ENCODE measurements around the gene STIMATE.

- TF ChIP-seq CTCF (IDR thresholded peaks at IDR 0.05) (no peak), POLR2A (IDR thresholded peaks at IDR 0.05) (no peak)
These were observed 15.8 kb upstream of the STIMATE start for GRCh38 chr3:52912885-52913731.
